Body of pancreas (tissue), 4 donors: Measurements from ENCODE around the gene PDE11A.

Experiments
- CTCF ChIP-seq, 7 experiments: fragments of 450-650 bp in 4 of 7; fragments of 200-600 bp in 3 of 7; sonication (generic) in 3 of 7; IDR thresholded peaks; one replicate each; pipeline ENCODE4 v1.5.1; 2016 to 2019; ENCODE audit warnings: antibody characterized with exemption in 7 of 7
- POLR2A ChIP-seq, 3 donors: fragments of 450-650 bp; IDR thresholded peaks; one replicate each; pipeline ENCODE4 v1.6.1; 2016; ENCODE audit warnings: antibody characterized with exemption in 3 of 3, mild to moderate bottlenecking in 2 of 3

- TF ChIP-seq CTCF (IDR thresholded peaks at IDR 0.05) (no peak), POLR2A (IDR thresholded peaks at IDR 0.05) (no peak)
Measured at GRCh38 chr2:178111743-178112142, 39.2 kb upstream of the PDE11A start.
